Ectodermal cell (in vitro differentiated cells): ENCODE results near the gene SNTG2.
A peak's percentile ranks its signal among the peaks of the same experiment; 100 is the strongest.

ENCODE experiments used
- H3K27ac ChIP-seq: 2 replicates; pipeline ENCODE4 v1.7.0; 2013; ENCODE audit warnings: mild to moderate bottlenecking, low read depth, low read length; ENCODE audit not compliant: insufficient read depth, poor library complexity, severe bottlenecking
- H3K27me3 ChIP-seq: 2 replicates; pipeline ENCODE4 v1.7.0; 2013; ENCODE audit warnings: mild to moderate bottlenecking, low read length; ENCODE audit not compliant: insufficient read depth, control insufficient read depth, poor library complexity, severe bottlenecking
- H3K36me3 ChIP-seq: one replicate; pipeline ENCODE4 v1.7.0; 2013; ENCODE audit warnings: low read length; ENCODE audit not compliant: control insufficient read depth, insufficient read depth
- H3K4me1 ChIP-seq: one replicate; pipeline ENCODE4 v1.7.0; 2013; ENCODE audit warnings: low read length; ENCODE audit not compliant: control insufficient read depth, insufficient read depth
- H3K4me3 ChIP-seq: 2 replicates; pipeline ENCODE4 v1.7.0; 2013; ENCODE audit warnings: low read depth, low read length, control low read depth; ENCODE audit not compliant: insufficient read depth
- H3K9me3 ChIP-seq: 2 replicates; pipeline ENCODE4 v1.7.0; 2013; ENCODE audit warnings: mild to moderate bottlenecking, low read length, moderate library complexity; ENCODE audit not compliant: control insufficient read depth
- WGBS, 2 experiments: methylation state at CpG; one replicate each; pipeline ENCODE4 v1.1.7; 2013; ENCODE audit warnings: missing lambda C conversion rate in 2 of 2; 5-methylcytosine and 5-hydroxymethylcytosine counted together

SNTG2 gene

GRCh38 chr2:951224-952006, 766 bp downstream of the SNTG2 start:
- Histone ChIP-seq H3K4me1 (peaks cover 5% of the 10 kb centered on the region), H3K27me3 (peaks cover 55% of the 10 kb centered on the region), H3K36me3 (no peaks in the 10 kb centered on the region), H3K27ac (no peak overlapping the region), H3K4me3 (peak overlapping the region; percentile 51), H3K9me3 (no peaks in the 10 kb centered on the region)
- WGBS, 2 experiments: 6% methylated on average over 34 of the region's 34 CpGs

GRCh38 chr2:953408-953807, 2.8 kb downstream of the SNTG2 start:
- Histone ChIP-seq H3K27me3 (peaks cover 48% of the 10 kb centered on the region), H3K36me3 (no peaks in the 10 kb centered on the region), H3K4me1 (peaks cover 5% of the 10 kb centered on the region), H3K27ac (no peak overlapping the region), H3K9me3 (no peaks in the 10 kb centered on the region), H3K4me3 (no peak overlapping the region)
- WGBS, 2 experiments: 86 to 94% methylated on average over 2 of the region's 2 CpGs

DNA sequence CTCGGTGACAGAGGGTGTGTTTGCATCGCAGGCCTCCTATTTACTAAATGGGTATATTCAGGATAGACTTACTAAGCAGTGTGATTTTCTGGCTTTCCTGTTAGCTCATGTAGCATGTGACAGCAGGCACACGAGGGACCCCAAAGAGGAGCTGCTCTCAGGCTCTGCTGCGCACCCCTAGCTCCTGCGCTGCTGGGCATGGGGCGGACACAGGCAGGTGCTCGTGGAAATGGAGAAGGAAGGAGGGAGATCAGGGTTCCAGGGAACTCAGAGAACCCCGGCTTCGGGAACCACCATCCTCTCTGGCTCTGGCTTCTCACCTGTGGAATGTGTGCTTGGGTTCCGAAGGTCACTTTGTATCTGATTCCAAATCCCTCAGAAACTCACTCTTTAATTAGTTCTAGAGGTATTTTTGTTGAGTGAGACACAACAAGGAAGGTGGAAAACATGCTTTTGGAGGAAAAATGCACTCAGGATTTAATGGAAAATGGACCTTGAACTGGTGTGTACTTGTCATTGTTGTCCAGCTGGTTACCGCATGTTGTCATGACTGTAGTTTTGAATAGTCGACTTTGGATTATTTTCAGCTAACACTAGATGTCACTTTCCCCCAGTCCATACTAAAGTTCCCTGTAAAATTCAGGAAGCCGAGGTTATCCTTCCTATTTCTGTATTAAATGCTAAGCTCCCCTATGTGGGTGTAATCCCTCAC, 3.5 kb downstream of the SNTG2 start:
- H3K4me3 ChIP-seq: no peak overlapping the region
- WGBS, 2 experiments: 92% methylated on average over 13 of the region's 13 CpGs
- peaks cover 41% of the 10 kb centered on the region for H3K27me3 ChIP-seq
- no peaks in the 10 kb centered on the region for H3K9me3 ChIP-seq
- no peak overlapping the region for H3K27ac ChIP-seq
- H3K4me1 ChIP-seq: peaks cover 5% of the 10 kb centered on the region
- H3K36me3 ChIP-seq: no peaks in the 10 kb centered on the region

DNA sequence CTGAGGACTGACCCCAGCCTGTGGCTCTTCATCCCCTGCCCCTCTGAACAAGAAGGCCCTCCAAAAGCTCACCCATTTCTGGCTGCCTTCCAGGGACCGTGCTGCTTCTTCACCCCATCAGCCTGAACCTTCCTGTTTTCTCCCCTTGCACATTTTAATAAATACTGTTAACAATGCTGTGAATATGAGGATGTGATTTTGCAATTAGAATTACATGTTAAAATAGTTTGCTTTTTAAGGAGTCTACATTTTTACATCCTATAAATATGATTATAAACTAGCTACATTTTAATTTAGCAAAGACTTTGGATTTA, 4.0 kb downstream of the SNTG2 start:
- WGBS, 2 experiments: 90 to 100% methylated on average over 1 of the region's 1 CpG
- Histone ChIP-seq H3K27ac (no peak overlapping the region), H3K36me3 (no peaks in the 10 kb centered on the region), H3K27me3 (peaks cover 36% of the 10 kb centered on the region), H3K4me3 (no peak overlapping the region), H3K9me3 (no peaks in the 10 kb centered on the region), H3K4me1 (peaks cover 2% of the 10 kb centered on the region)

GRCh38 chr2:955829-956731, 5.4 kb downstream of the SNTG2 start:
- H3K9me3 ChIP-seq: no peaks in the 10 kb centered on the region
- no peak overlapping the region for H3K27ac ChIP-seq
- no peaks in the 10 kb centered on the region for H3K36me3 ChIP-seq
- WGBS, 2 experiments: 78 to 84% methylated on average over 27 to 30 of the region's 33 CpGs
- H3K27me3 ChIP-seq: peaks cover 25% of the 10 kb centered on the region
- H3K4me1 ChIP-seq: no peaks in the 10 kb centered on the region
- no peak overlapping the region for H3K4me3 ChIP-seq

GRCh38 chr2:959457-959856, 8.8 kb downstream of the SNTG2 start:
- Histone ChIP-seq H3K27me3 (no peaks in the 10 kb centered on the region), H3K4me3 (no peak overlapping the region), H3K36me3 (no peaks in the 10 kb centered on the region), H3K27ac (no peak overlapping the region), H3K4me1 (no peaks in the 10 kb centered on the region), H3K9me3 (no peaks in the 10 kb centered on the region)
- WGBS, 2 experiments: 82 to 91% methylated on average over 10 of the region's 10 CpGs

DNA sequence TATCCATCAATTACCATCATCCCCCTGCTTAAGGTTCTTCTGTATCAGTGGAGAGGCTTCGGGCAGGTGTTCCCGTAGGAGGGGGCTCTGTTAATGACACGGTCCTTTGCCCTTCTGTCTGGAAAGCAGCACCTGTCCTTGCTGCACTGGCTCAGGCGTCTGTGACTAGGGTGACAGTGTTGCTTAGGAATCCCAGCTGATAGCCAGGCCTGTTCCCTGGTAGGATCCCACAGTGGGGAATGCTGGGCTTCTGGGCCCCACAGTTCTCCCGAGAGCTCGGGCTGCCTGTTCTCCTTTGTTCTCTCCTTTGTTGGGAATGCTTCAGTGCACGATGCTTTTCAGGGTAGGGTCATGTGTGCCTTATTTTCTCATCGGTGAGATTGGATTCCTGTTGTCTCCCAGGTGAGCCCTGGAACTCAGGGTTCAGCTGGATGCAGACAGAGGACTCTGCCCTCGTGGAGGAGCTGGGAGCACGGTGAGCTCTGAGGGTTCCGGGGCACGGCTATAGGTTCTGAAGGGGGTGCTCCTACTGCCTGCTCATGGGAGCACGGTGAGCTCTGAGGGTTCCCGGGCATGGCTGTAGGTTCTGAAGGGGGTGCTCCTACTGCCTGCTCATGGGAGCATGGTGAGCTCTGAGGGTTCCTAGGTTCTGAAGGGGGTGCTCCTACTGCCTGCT, 9.6 kb downstream of the SNTG2 start:
- no peaks in the 10 kb centered on the region for H3K4me1 ChIP-seq
- no peaks in the 10 kb centered on the region for H3K9me3 ChIP-seq
- WGBS, 2 experiments: 86% methylated on average over 14 of the region's 14 CpGs
- no peak overlapping the region for H3K27ac ChIP-seq
- H3K27me3 ChIP-seq: no peaks in the 10 kb centered on the region
- no peaks in the 10 kb centered on the region for H3K36me3 ChIP-seq
- no peak overlapping the region for H3K4me3 ChIP-seq

DNA sequence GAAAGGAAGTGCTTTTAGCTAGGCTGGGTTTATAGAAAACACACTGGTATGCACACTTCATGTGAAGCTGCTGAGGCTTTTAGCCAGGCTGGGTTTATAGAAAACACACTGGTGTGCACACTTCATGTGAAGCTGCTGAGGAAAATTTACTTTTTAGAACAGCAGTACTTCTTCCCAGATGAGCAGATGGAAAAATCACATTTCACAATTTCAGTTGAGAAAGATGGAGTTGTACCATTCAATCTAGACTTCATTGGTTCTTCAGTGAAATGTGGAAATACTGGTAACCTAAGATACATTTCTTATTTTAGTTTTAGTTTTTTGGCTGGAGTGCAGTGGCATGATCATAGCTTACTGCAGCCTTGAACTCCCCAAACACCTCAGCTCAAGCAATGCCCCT, 11.1 kb downstream of the SNTG2 start:
- Histone ChIP-seq H3K9me3 (no peaks in the 10 kb centered on the region), H3K27me3 (no peaks in the 10 kb centered on the region), H3K27ac (no peak overlapping the region), H3K36me3 (no peaks in the 10 kb centered on the region), H3K4me3 (no peak overlapping the region), H3K4me1 (no peaks in the 10 kb centered on the region)

GRCh38 chr2:963876-964275, 13.2 kb downstream of the SNTG2 start:
- no peaks in the 10 kb centered on the region for H3K4me1 ChIP-seq
- no peak overlapping the region for H3K4me3 ChIP-seq
- no peaks in the 10 kb centered on the region for H3K9me3 ChIP-seq
- H3K36me3 ChIP-seq: no peaks in the 10 kb centered on the region
- no peaks in the 10 kb centered on the region for H3K27me3 ChIP-seq
- WGBS, 2 experiments: 76 to 81% methylated on average over 6 of the region's 6 CpGs
- no peak overlapping the region for H3K27ac ChIP-seq
